Adrenal gland (tissue), 12 donors: Measurements from ENCODE around the gene BBS9. TPM values are rescaled to one million over a fixed set of nuclear protein-coding genes. Genes with fewer than 3 reads are reported as not detected.

Experiments used
- DNase-seq, 7 donors: peaks; one replicate each; pipeline ENCODE4 v3.0.0-alpha.2; 2019 to 2020
- H3K27ac ChIP-seq, 5 donors: fragments of 200-600 bp; sonication (generic) in 4 of 5; 1 replicate in 3 of 5; 2 replicates in 2 of 5; pipeline versions ENCODE4 v1.5.1 to v1.8.0; 2016 to 2020; ENCODE audit warnings: mild to moderate bottlenecking in 1 of 5
- H3K27me3 ChIP-seq: fragments of 200-600 bp; 2 replicates; pipeline ENCODE4 v1.8.0; 2021
- H3K36me3 ChIP-seq, 2 donors: fragments of 200-600 bp; replicated peaks in 1 of 2; 1 replicate in 1 of 2; 2 replicates in 1 of 2; pipeline versions ENCODE4 v1.5.1 to v1.8.0; 2018 to 2022
- H3K4me1 ChIP-seq, 2 donors: fragments of 200-600 bp; replicated peaks in 1 of 2; 1 replicate in 1 of 2; 2 replicates in 1 of 2; pipeline versions ENCODE4 v1.5.1 to v1.8.0; 2018 to 2021
- H3K4me3 ChIP-seq, 4 donors: fragments of 200-600 bp; sonication (generic) in 3 of 4; one replicate each; pipeline ENCODE4 v1.5.1; 2016 to 2018
- H3K9me3 ChIP-seq, 3 donors: fragments of 200-600 bp; sonication (generic) in 1 of 3; replicated peaks in 1 of 3; 1 replicate in 2 of 3; 2 replicates in 1 of 3; pipeline versions ENCODE4 v1.5.1 to v1.8.0; 2016 to 2021
- CTCF ChIP-seq, 6 experiments: fragments of 450-650 bp in 4 of 6; fragments of 200-600 bp in 2 of 6; sonication (generic) in 1 of 6; IDR thresholded peaks; 1 replicate in 5 of 6; 2 replicates in 1 of 6; pipeline versions ENCODE4 v1.5.1 to v1.8.0; 2016 to 2021; ENCODE audit warnings: antibody characterized with exemption in 6 of 6, mild to moderate bottlenecking in 2 of 6, moderate library complexity in 1 of 6
- POLR2A ChIP-seq, 2 donors: fragments of 450-650 bp; IDR thresholded peaks; one replicate each; pipeline ENCODE4 v1.6.1; 2017; ENCODE audit warnings: antibody characterized with exemption in 2 of 2, mild to moderate bottlenecking in 2 of 2, moderate library complexity in 1 of 2
- WGBS, 4 donors: extraction: QIAGEN DNeasy Blood & Tissue Kit in 2 of 4; methylation state at CpG; one replicate each; pipeline versions ENCODE4 v1.1.5 to v1.1.7; 2013 to 2017; 5-methylcytosine and 5-hydroxymethylcytosine counted together
- intact Hi-C, 2 donors: fragments of 100-400 bp; cut with DNase I; formaldehyde crosslinking; loops; one replicate each; pipeline versions ENCODE4 v1.14.1 to v1.15.0; 2022 to 2023
- polyA plus RNA-seq, 3 donors: library from polyadenylated mRNA; stranded (reverse); fragments of 200-250 nt in 2 of 3; fragments of 350-450 nt in 1 of 3; fragmentation: Illumina TruSeq in 1 of 3; extraction: RNeasy Lipid Tissue Mini Kit (QIAGEN cat#74804) in 1 of 3; gene quantifications; one replicate each; pipeline ENCODE4 v1.2.3, GENCODE V29; 2013 to 2014
- total RNA-seq, 9 donors: library from RNA; depleted of rRNA in 4 of 9; stranded (reverse); fragments of >200 nt in 4 of 9; fragments of 120-200 nt in 1 of 9; fragmentation: NEBNext Ultra II Directional in 1 of 9; extraction: Animal tissue kit (Norgen Biotek cat#: 25700) in 1 of 9; gene quantifications; one replicate each; pipeline versions ENCODE4 v1.1.0 to v1.2.4, GENCODE V29; 2013 to 2023
- donor health status: healthy with polysubstance abuse.
- donor health status: Bipolar disorder and iron deficiency.
- donor health status: DM: yes; HTN: yes; CAD: no.
- donor health status: DM: no; HTN: no; CAD: no.
- donor health status: DM: no; HTN: no; CAD: no.
- donor health status: DM: yes; HTN: yes; CAD: no.

Gene BBS9
- total and polyA plus RNA-seq, 12 donors: 5.6 to 39.4 (median 21.7) TPM

- Histone ChIP-seq H3K4me3 (no peak overlapping the region), H3K9me3 (no peaks in the 10 kb centered on the region), H3K36me3 (no peaks in the 10 kb centered on the region), H3K27ac (no peak overlapping the region), H3K4me1 (no peaks in the 10 kb centered on the region), H3K27me3 (no peaks in the 10 kb centered on the region)
- no peak for TF ChIP-seq POLR2A (IDR thresholded peaks at IDR 0.05)
- intact Hi-C loops: no loop called here
- no peak for DNase-seq
These were observed 62.0 kb downstream of the BBS9 start for GRCh38 chr7:33191340-33191739.

GRCh38 chr7:33192695-33193291, 63.4 kb downstream of the BBS9 start:
- DNase-seq: no peak
- 79 to 89% (median 84%) methylated on average over 2 of the region's 2 CpGs for WGBS, 4 donors
- TF ChIP-seq POLR2A (IDR thresholded peaks at IDR 0.05): no peak
- Histone ChIP-seq H3K4me3 (no peak overlapping the region), H3K27ac (no peak overlapping the region), H3K9me3 (no peaks in the 10 kb centered on the region), H3K36me3 (no peaks in the 10 kb centered on the region), H3K27me3 (no peaks in the 10 kb centered on the region), H3K4me1 (no peaks in the 10 kb centered on the region)
- intact Hi-C loops: no loop called here

GRCh38 chr7:33193308-33193864, 64.0 kb downstream of the BBS9 start:
- Histone ChIP-seq H3K4me1 (no peaks in the 10 kb centered on the region), H3K4me3 (no peak overlapping the region), H3K9me3 (no peaks in the 10 kb centered on the region), H3K36me3 (no peaks in the 10 kb centered on the region), H3K27ac (no peak overlapping the region), H3K27me3 (no peaks in the 10 kb centered on the region)
- no peak for TF ChIP-seq POLR2A (IDR thresholded peaks at IDR 0.05)
- TF ChIP-seq CTCF (IDR thresholded peaks at IDR 0.05): no peak
- 97 to 100% (median 98%) methylated on average over 3 of the region's 3 CpGs for WGBS, 4 donors
- intact Hi-C loops: no loop called here
- DNase-seq: no peak

GRCh38 chr7:33195264-33195663, 65.9 kb downstream of the BBS9 start:
- H3K27ac ChIP-seq: no peak overlapping the region
- TF ChIP-seq POLR2A (IDR thresholded peaks at IDR 0.05) (no peak), CTCF (IDR thresholded peaks at IDR 0.05) (no peak)
- no peaks in the 10 kb centered on the region for H3K9me3 ChIP-seq
- H3K27me3 ChIP-seq: no peaks in the 10 kb centered on the region
- WGBS, 4 donors: 87 to 96% (median 91%) methylated on average over 2 of the region's 2 CpGs
- intact Hi-C loops: no loop called here
- H3K4me1 ChIP-seq: no peaks in the 10 kb centered on the region
- no peak overlapping the region for H3K4me3 ChIP-seq
- H3K36me3 ChIP-seq: no peaks in the 10 kb centered on the region
- DNase-seq: no peak

- Histone ChIP-seq H3K36me3 (no peaks in the 10 kb centered on the region), H3K27me3 (no peaks in the 10 kb centered on the region), H3K4me3 (no peak overlapping the region), H3K27ac (no peak overlapping the region), H3K4me1 (no peaks in the 10 kb centered on the region), H3K9me3 (no peaks in the 10 kb centered on the region)
- TF ChIP-seq POLR2A (IDR thresholded peaks at IDR 0.05): no peak
- no peak for TF ChIP-seq CTCF (IDR thresholded peaks at IDR 0.05)
- WGBS, 4 donors: 68 to 87% (median 82%) methylated on average over 2 of the region's 2 CpGs
- intact Hi-C loops: no loop called here
- no peak for DNase-seq
These were observed 66.9 kb downstream of the BBS9 start for GRCh38 chr7:33196221-33196620.
